ENCODE results near the gene SCN8A. TPM values are rescaled to one million over a fixed set of nuclear protein-coding genes. Genes with fewer than 3 reads are reported as not detected.

The SCN8A gene
- total RNA-seq, 2 donors from 2014 or later = 7.6 to 10.4 TPM

GRCh38 chr12:51746416-51746815 is 155.4 kb downstream of the SCN8A start:
- Histone ChIP-seq H3K4me1 (replicated peaks) (no peaks in the 10 kb centered on the region), H3K27ac (no peak overlapping the region), H3K9me3 (no peaks in the 10 kb centered on the region), H3K36me3 (no peaks in the 10 kb centered on the region), H3K4me3 (no peak overlapping the region), H3K27me3 (replicated peaks; ENCODE audit: insufficient read depth) (no peaks in the 10 kb centered on the region)
- WGBS = 93% methylated on average over 4 of the region's 4 CpGs
- no peak for DNase-seq (ENCODE audit: low spot score)
- intact Hi-C loops (cut with DNase I) = no loop called here
- TF ChIP-seq CTCF (IDR thresholded peaks at IDR 0.05) (no peak), POLR2A (IDR thresholded peaks at IDR 0.05) (no peak), POLR2AphosphoS5 (IDR thresholded peaks at IDR 0.05) (no peak)

DNA sequence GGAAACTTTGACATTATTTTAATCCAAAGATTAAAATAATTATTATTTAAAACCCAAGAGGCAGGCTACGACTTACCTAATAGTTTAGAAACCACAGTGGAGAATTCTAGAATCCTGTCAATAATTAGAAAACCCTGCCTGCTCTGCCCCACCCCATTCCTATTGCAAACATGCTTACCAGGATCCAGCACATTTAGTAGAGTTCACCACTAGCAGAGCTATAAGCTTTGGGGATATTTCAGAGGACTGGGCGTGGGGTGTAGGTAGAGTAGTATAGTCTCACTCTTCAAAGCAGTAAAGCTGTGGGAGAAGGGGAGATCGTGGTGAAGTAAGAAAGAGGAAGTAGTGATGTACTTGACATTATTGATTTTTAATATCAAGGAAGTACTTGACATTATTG is 157.2 kb downstream of the SCN8A start:
- Histone ChIP-seq H3K27ac (no peak overlapping the region), H3K4me1 (replicated peaks) (no peaks in the 10 kb centered on the region), H3K27me3 (replicated peaks; ENCODE audit: insufficient read depth) (no peaks in the 10 kb centered on the region), H3K4me3 (no peak overlapping the region), H3K9me3 (no peaks in the 10 kb centered on the region), H3K36me3 (no peaks in the 10 kb centered on the region)
- intact Hi-C loops (cut with DNase I) = no loop called here
- 79% methylated on average over 3 of the region's 3 CpGs for WGBS
- no peak for DNase-seq (ENCODE audit: low spot score)
- TF ChIP-seq POLR2A (IDR thresholded peaks at IDR 0.05) = no peak
- no peak for TF ChIP-seq POLR2AphosphoS5 (IDR thresholded peaks at IDR 0.05)
- TF ChIP-seq CTCF (IDR thresholded peaks at IDR 0.05) = no peak

- Histone ChIP-seq H3K27me3 (replicated peaks; ENCODE audit: insufficient read depth) (no peaks in the 10 kb centered on the region), H3K4me3 (no peak overlapping the region), H3K9me3 (no peaks in the 10 kb centered on the region), H3K36me3 (no peaks in the 10 kb centered on the region), H3K27ac (no peak overlapping the region), H3K4me1 (replicated peaks) (no peaks in the 10 kb centered on the region)
- DNase-seq (ENCODE audit: low spot score) = no peak
- intact Hi-C loops (cut with DNase I) = no loop called here
- 91% methylated on average over 10 of the region's 10 CpGs for whole genome bisulfite sequencing
- no peak for TF ChIP-seq POLR2A (IDR thresholded peaks at IDR 0.05)
- no peak for TF ChIP-seq CTCF (IDR thresholded peaks at IDR 0.05)
- no peak for TF ChIP-seq POLR2AphosphoS5 (IDR thresholded peaks at IDR 0.05)
Observed at GRCh38 chr12:51749206-51749985, 158.4 kb downstream of the SCN8A start.

- no peak for DNase-seq (ENCODE audit: low spot score)
- no peaks in the 10 kb centered on the region for H3K4me1 ChIP-seq (replicated peaks)
- TF ChIP-seq POLR2AphosphoS5 (IDR thresholded peaks at IDR 0.05) (no peak), CTCF (IDR thresholded peaks at IDR 0.05) (no peak), POLR2A (IDR thresholded peaks at IDR 0.05) (no peak)
- intact Hi-C loops (cut with DNase I) = no loop called here
- no peaks in the 10 kb centered on the region for H3K27me3 ChIP-seq (replicated peaks; ENCODE audit: insufficient read depth)
- H3K9me3 ChIP-seq = no peaks in the 10 kb centered on the region
- no peaks in the 10 kb centered on the region for H3K36me3 ChIP-seq
- H3K4me3 ChIP-seq = no peak overlapping the region
- no peak overlapping the region for H3K27ac ChIP-seq
- WGBS = 76% methylated on average over 1 of the region's 1 CpG
Observed at GRCh38 chr12:51749986-51750317, 158.9 kb downstream of the SCN8A start.

DNA sequence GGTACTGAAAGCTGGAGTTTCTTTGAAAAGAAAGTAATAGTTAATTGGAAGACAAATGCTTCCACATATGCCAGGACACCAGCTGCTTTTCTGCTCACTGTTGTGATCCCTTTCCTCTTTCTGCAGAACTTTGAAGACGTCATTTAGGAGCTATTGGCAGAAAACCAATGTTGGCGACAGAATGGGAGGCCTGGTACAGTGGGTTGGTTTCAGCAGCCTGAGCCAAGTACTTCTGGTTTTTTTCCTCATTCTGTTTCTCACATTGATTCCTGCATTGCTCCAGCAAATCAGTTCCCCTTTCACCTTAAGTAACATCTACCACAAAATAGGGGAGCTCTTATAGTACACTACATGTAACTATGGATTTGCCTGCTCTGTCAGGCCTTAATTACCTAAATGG is 160.6 kb downstream of the SCN8A start:
- Histone ChIP-seq H3K36me3 (no peaks in the 10 kb centered on the region), H3K4me3 (no peak overlapping the region), H3K4me1 (replicated peaks) (no peaks in the 10 kb centered on the region), H3K9me3 (no peaks in the 10 kb centered on the region), H3K27me3 (replicated peaks; ENCODE audit: insufficient read depth) (no peaks in the 10 kb centered on the region), H3K27ac (no peak overlapping the region)
- WGBS = 18% methylated on average over 2 of the region's 2 CpGs
- DNase-seq (ENCODE audit: low spot score) = no peak
- intact Hi-C loops (cut with DNase I) = no loop called here
- no peak for TF ChIP-seq POLR2A (IDR thresholded peaks at IDR 0.05)
- TF ChIP-seq CTCF (IDR thresholded peaks at IDR 0.05) = no peak
- no peak for TF ChIP-seq POLR2AphosphoS5 (IDR thresholded peaks at IDR 0.05)

All from prostate gland (tissue), 2 donors.